K562 (cell line): Measurements from ENCODE around the gene ZNF556. TPM values are rescaled to one million over a fixed set of nuclear protein-coding genes. Genes with fewer than 3 reads are reported as not detected.

Source experiments
- CBX1 ChIP-seq: sonication (generic); IDR thresholded peaks from 2 replicates; pipeline ENCODE4 v1.6.1; 2016; ENCODE audit warnings: antibody characterized with exemption, low read depth, mild to moderate bottlenecking
- DEAF1 ChIP-seq: fragments of 450-650 bp; formaldehyde crosslinking; IDR thresholded peaks from 2 replicates; pipeline ENCODE4 v1.4.0; 2020; ENCODE audit warnings: mild to moderate bottlenecking, moderate library complexity
- FOXK2 ChIP-seq, 2 experiments: fragments of 450-650 bp; IDR thresholded peaks in 1 of 2; conservative IDR thresholded peaks in 1 of 2; 2 replicates each; pipeline ENCODE4 v1.6.1; 2016; ENCODE audit warnings: low read depth in 2 of 2, mild to moderate bottlenecking in 1 of 2
- MEF2A ChIP-seq: IDR thresholded peaks from 2 replicates; pipeline ENCODE4 v1.6.1; 2011; ENCODE audit warnings: low read depth, mild to moderate bottlenecking, low read length, moderate library complexity; ENCODE audit not compliant: control insufficient read depth
- MEIS2 ChIP-seq: fragments of 450-650 bp; IDR thresholded peaks from 2 replicates; pipeline ENCODE4 v1.6.1; 2014; ENCODE audit warnings: mild to moderate bottlenecking; ENCODE audit not compliant: partially characterized antibody
- MTA3 ChIP-seq: fragments of 450-650 bp; formaldehyde crosslinking; IDR thresholded peaks from 2 replicates; pipeline ENCODE4 v1.6.1; 2017; ENCODE audit warnings: mild to moderate bottlenecking, borderline replicate concordance
- TARDBP ChIP-seq: fragments of 450-650 bp; IDR thresholded peaks from 2 replicates; pipeline ENCODE4 v1.6.1; 2016
- VEZF1 ChIP-seq: fragments of 200-800 bp; sonication (Bioruptor generic); IDR thresholded peaks from 2 replicates; pipeline ENCODE4 v1.6.1; 2017; ENCODE audit warnings: missing genetic modification characterization, missing compliant biosample characterization
- YY1 ChIP-seq, 3 experiments: IDR thresholded peaks; 2 replicates each; pipeline ENCODE4 v1.6.1; 2011; ENCODE audit warnings: low read length in 2 of 3, mild to moderate bottlenecking in 2 of 3, moderate library complexity in 2 of 3, borderline replicate concordance in 1 of 3, control low read depth in 1 of 3, low read depth in 1 of 3; ENCODE audit not compliant: insufficient read depth in 3 of 3, insufficient replicate concordance in 2 of 3, control insufficient read depth in 1 of 3, insufficient read length in 1 of 3; ENCODE audit errors: extremely low read depth in 1 of 3
- ZBTB5 ChIP-seq: fragments of 450-650 bp; IDR thresholded peaks from 2 replicates; pipeline ENCODE4 v1.6.1; 2017; ENCODE audit warnings: antibody characterized with exemption
- ZNF518B ChIP-seq: fragments of 250-450 bp; sonication (Bioruptor Pico); IDR thresholded peaks from 2 replicates; pipeline ENCODE4 v1.5.0; 2021; ENCODE audit warnings: mild to moderate bottlenecking, moderate library complexity
- ZNF717 ChIP-seq: fragments of 250-450 bp; sonication (Bioruptor Pico); IDR thresholded peaks from 2 replicates; pipeline ENCODE4 v1.5.0; 2021
- polyA plus RNA-seq, 8 experiments: library from polyadenylated mRNA; depleted of rRNA in 4 of 8; stranded (reverse) in 5 of 8; unstranded in 3 of 8; fragments of >200 nt; fragmentation: Nextera tagmentation in 2 of 8; fragmentation: Illumina TruSeq in 1 of 8; extraction: Ambion mirVana in 2 of 8; extraction: Trizol in 1 of 8; gene quantifications; 2 replicates each; pipeline versions ENCODE4 v1.2.1 to v1.2.3, GENCODE V29; 2011 to 2014; ENCODE audit warnings: inconsistent platforms in 1 of 8, missing spikeins in 1 of 8
- total RNA-seq, 7 experiments: library from RNA; depleted of rRNA in 6 of 7; stranded (reverse); fragments of >200 nt in 6 of 7; fragmentation: Illumina TruSeq in 2 of 7; extraction: Trizol in 2 of 7; gene quantifications; 2 replicates each; pipeline versions ENCODE4 v1.2.1 to v1.2.3, GENCODE V29; 2011 to 2021; ENCODE audit warnings: low replicate concordance in 1 of 7

The ZNF556 gene
- total and polyA plus RNA-seq, 9 of the 15 experiments (the other 6 are each of a cell fraction or from before 2014, with no cell fraction given): 0.01 to 0.36 (median 0.10) TPM; not detected in 1

- TF ChIP-seq YY1 (IDR thresholded peaks at IDR 0.05; ENCODE audit: borderline replicate concordance in 1 of 3, control insufficient read depth in 1 of 3, extremely low read depth in 1 of 3, insufficient read depth in 3 of 3, insufficient read length in 1 of 3, insufficient replicate concordance in 2 of 3, low read depth in 1 of 3, low read length in 2 of 3) (no peak), VEZF1 (peak; percentile 73), MTA3 (peak; percentile 97), ZNF518B (CRISPR knock-in tag) (no peak), DEAF1 (CRISPR knock-in tag) (no peak), FOXK2 (conservative IDR thresholded peaks at IDR 0.05 in 1 of 2, IDR thresholded peaks at IDR 0.05 in 1 of 2; ENCODE audit: low read depth in 2 of 2) (no peak), TARDBP (peak; percentile 99), CBX1 (peak; percentile 16; the same call in 1 of the 2 replicates), MEF2A (no peak), ZNF717 (CRISPR knock-in tag) (no peak), ZBTB5 (no peak), MEIS2 (peak; percentile 64)
Measured at GRCh38 chr19:2840794-2841791, 26.0 kb upstream of the ZNF556 start, which contains the start of gene ZNF555 (continued).
